ENCODE measurements around the gene RBMS1. TPM values are rescaled to one million over a fixed set of nuclear protein-coding genes. Genes with fewer than 3 reads are reported as not detected.

Gene RBMS1
- total and polyA plus RNA-seq, 2 of the 4 experiments (the other 2 are of a cell fraction): 43.5 to 64.9 TPM

DNA sequence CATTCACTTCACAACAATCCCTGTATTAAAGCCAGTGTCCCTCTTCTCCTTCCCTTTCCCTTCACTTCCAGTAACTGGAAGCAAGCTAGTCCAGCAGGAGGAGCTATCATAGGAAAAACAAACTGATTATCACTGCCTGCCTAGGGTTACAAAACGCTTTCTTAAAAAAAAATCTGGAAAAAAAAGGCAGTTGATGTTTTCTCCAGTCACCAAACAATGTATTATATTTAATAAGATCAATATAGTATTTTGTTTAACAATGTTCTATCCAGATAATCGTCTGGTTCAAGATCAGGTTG lies 214.8 kb downstream of the RBMS1 start:
- peak; percentile 82 for ATAC-seq (ENCODE audit: low read depth)
- no peak overlapping the region for H2AK9ac ChIP-seq (replicated peaks; ENCODE audit: low read depth, low read length, poor library complexity)
- no peak overlapping the region for H2BK120ac ChIP-seq (ENCODE audit: low read depth, low read length)
- no peak for TF ChIP-seq CEBPB (IDR thresholded peaks at IDR 0.05; ENCODE audit: low read depth, low read length)
- no peak for TF ChIP-seq MAFK (IDR thresholded peaks at IDR 0.05; ENCODE audit: low read depth, low read length)
- peak; percentile 62 for TF ChIP-seq SMC3 (IDR thresholded peaks at IDR 0.05; ENCODE audit: low read depth, low read length)
- TF ChIP-seq, protein P1, sequence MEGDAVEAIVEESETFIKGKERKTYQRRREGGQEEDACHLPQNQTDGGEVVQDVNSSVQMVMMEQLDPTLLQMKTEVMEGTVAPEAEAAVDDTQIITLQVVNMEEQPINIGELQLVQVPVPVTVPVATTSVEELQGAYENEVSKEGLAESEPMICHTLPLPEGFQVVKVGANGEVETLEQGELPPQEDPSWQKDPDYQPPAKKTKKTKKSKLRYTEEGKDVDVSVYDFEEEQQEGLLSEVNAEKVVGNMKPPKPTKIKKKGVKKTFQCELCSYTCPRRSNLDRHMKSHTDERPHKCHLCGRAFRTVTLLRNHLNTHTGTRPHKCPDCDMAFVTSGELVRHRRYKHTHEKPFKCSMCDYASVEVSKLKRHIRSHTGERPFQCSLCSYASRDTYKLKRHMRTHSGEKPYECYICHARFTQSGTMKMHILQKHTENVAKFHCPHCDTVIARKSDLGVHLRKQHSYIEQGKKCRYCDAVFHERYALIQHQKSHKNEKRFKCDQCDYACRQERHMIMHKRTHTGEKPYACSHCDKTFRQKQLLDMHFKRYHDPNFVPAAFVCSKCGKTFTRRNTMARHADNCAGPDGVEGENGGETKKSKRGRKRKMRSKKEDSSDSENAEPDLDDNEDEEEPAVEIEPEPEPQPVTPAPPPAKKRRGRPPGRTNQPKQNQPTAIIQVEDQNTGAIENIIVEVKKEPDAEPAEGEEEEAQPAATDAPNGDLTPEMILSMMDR (conservative IDR thresholded peaks at IDR 0.05; ENCODE audit: low read depth, low read length): peak; percentile 52
- peak; percentile 50 for TF ChIP-seq RAD21 (IDR thresholded peaks at IDR 0.05; ENCODE audit: low read length)
- ChIA-PET CTCF (interaction anchor here (0.5 to 1.4 kb wide), 3 partner anchors 9 to 785 kb away, joined by 3 to 4 read pairs (median 3); no protein-coding TSS in a partner anchor), POLR2A (ENCODE audit: unreplicated experiment) (no interaction called here)
- no peaks in the 10 kb centered on the region for H3K9me3 ChIP-seq (ENCODE audit: control insufficient read depth, insufficient read depth, low read length)
- no peak overlapping the region for H2AFZ ChIP-seq (replicated peaks; ENCODE audit: low read length, poor library complexity)
- BruUV-seq (replicated peaks): no TSS peak
- peak; percentile 57 for DNase-seq
- H3K14ac ChIP-seq (replicated peaks; ENCODE audit: low read depth, low read length): no peak overlapping the region
- H2BK5ac ChIP-seq (ENCODE audit: low read depth, low read length, poor library complexity, severe bottlenecking): peak overlapping the region; percentile 55
- no peak overlapping the region for H3K4ac ChIP-seq (ENCODE audit: low read depth, low read length)
- H3K9me1 ChIP-seq (ENCODE audit: insufficient read depth, low read length): peaks cover 7% of the 10 kb centered on the region; the same call in 1 of the 2 replicates
- H4K20me1 ChIP-seq (ENCODE audit: insufficient read depth, low read length): no peaks in the 10 kb centered on the region
- H4K91ac ChIP-seq (ENCODE audit: insufficient read depth, low read depth, low read length): no peak overlapping the region
- H2BK20ac ChIP-seq (ENCODE audit: low read depth, low read length): no peak overlapping the region
- no peak overlapping the region for H3K27ac ChIP-seq (ENCODE audit: insufficient read depth, low read length)
- no peak overlapping the region for H3K4me2 ChIP-seq (ENCODE audit: low read depth, low read length)
- H3K9ac ChIP-seq (ENCODE audit: low read depth, low read length): no peak overlapping the region
- H3K27me3 ChIP-seq (ENCODE audit: control insufficient read depth, insufficient read depth, low read length): no peaks in the 10 kb centered on the region
- H3K4me1 ChIP-seq (ENCODE audit: control insufficient read depth, insufficient read depth, low read length): peaks cover 1% of the 10 kb centered on the region; the same call in 1 of the 2 replicates
- intact Hi-C loops (cut with micrococcal nuclease) (loop anchor here (2.0 to 5.0 kb wide), 2 partner anchors 128 to 713 kb away; no protein-coding TSS in a partner anchor), dilution Hi-C loops (cut with HindIII; ENCODE audit: low sequenced_read_pairs, unreplicated experiment) (no loop called here), in situ Hi-C loops (cut with MboI; ENCODE audit: low sequenced_read_pairs) (no loop called here)
- H2BK15ac ChIP-seq (ENCODE audit: low read depth, low read length): no peak overlapping the region
- no peak overlapping the region for H3K18ac ChIP-seq (ENCODE audit: low read depth, low read length)
- peaks cover 49% of the 10 kb centered on the region for H3K36me3 ChIP-seq (ENCODE audit: control insufficient read depth, insufficient read depth, low read length)
- H3K79me1 ChIP-seq (ENCODE audit: low read depth in 1 of 2, low read length in 2 of 2): peaks cover 21 to 33% of the 10 kb centered on the region in 2 experiments
- no peak overlapping the region; a peak in 1 of 4 replicates for H4K8ac ChIP-seq (ENCODE audit: low read depth in 2 of 2, low read length in 2 of 2)
- H4K5ac ChIP-seq (ENCODE audit: low read depth, low read length): no peak overlapping the region
- no peak overlapping the region for H3K4me3 ChIP-seq (ENCODE audit: insufficient read depth, low read depth, low read length)
- no peak overlapping the region for H2AK5ac ChIP-seq (ENCODE audit: low read depth, low read length)
- no peak overlapping the region for H3K23ac ChIP-seq (ENCODE audit: low read depth, low read length)
- no peak overlapping the region for H3K56ac ChIP-seq (ENCODE audit: extremely low read depth, insufficient read depth, low read length)
- no CpG with 5 or more reads among the region's 2 CpGs for WGBS, 2 experiments (ENCODE audit: extremely low coverage in 2 of 2, insufficient read length in 1 of 2)

Data from IMR-90 (cell line).